Measurements from ENCODE around the gene LCP2. TPM values are rescaled to one million over a fixed set of nuclear protein-coding genes. Genes with fewer than 3 reads are reported as not detected.

LCP2 gene
- total and polyA plus RNA-seq, 2 donors (not counting 1 experiment from before 2014, with no cell fraction given), result 11.7 to 13.9 TPM

GRCh38 chr5:170313344-170313743 is 15.8 kb upstream of the LCP2 start:
- 93% methylated on average over 2 of the region's 6 CpGs for WGBS (ENCODE audit: insufficient coverage)
- ChIA-PET CTCF (interaction anchor here (1.1 to 1.5 kb wide), 2 partner anchors 16 to 26 kb away, joined by 3 to 4 read pairs; partner anchors contain the start of gene LCP2), POLR2A (no interaction called here)
- Histone ChIP-seq H3K4me2 (replicated peaks; ENCODE audit: low read depth, low read length, poor library complexity, severe bottlenecking) (no peak overlapping the region), H3K27ac (ENCODE audit: low read length in 2 of 2) (no peak overlapping the region), H2AFZ (ENCODE audit: insufficient read depth, low read depth, low read length, poor library complexity, severe bottlenecking) (no peak overlapping the region), H3K4me1 (ENCODE audit: control insufficient read depth in 2 of 2, insufficient read depth in 2 of 2, low read length in 2 of 2) (peaks cover 14 to 22% of the 10 kb centered on the region in 2 donors), H3K36me3 (replicated peaks in 1 of 2; ENCODE audit: control extremely low read depth in 1 of 2, control insufficient read depth in 1 of 2, extremely low read depth in 1 of 2, insufficient read depth in 2 of 2, low read length in 1 of 2) (no peaks in the 10 kb centered on the region), H3K4me3 (ENCODE audit: control extremely low read depth in 1 of 5, extremely low read depth in 1 of 5, insufficient read depth in 1 of 5, low read depth in 2 of 5, low read length in 4 of 5) (no peak overlapping the region), H3K27me3 (replicated peaks in 1 of 4; ENCODE audit: control extremely low read depth in 1 of 4, control insufficient read depth in 3 of 4, insufficient read depth in 4 of 4, low read length in 3 of 4) (peaks cover 0 to 14% (median 0%) of the 10 kb centered on the region in 4 experiments), H3K79me2 (ENCODE audit: control insufficient read depth, insufficient read depth, low read length) (no peaks in the 10 kb centered on the region), H3K9ac (ENCODE audit: low read length) (no peak overlapping the region), H3K9me3 (ENCODE audit: control extremely low read depth in 1 of 3, control insufficient read depth in 2 of 3, insufficient read depth in 1 of 3, low read length in 2 of 3) (no peaks in the 10 kb centered on the region), H4K20me1 (ENCODE audit: control insufficient read depth, insufficient read depth, low read length, poor library complexity, severe bottlenecking) (no peaks in the 10 kb centered on the region)
- TF ChIP-seq EZH2 (IDR thresholded peaks at IDR 0.05; ENCODE audit: borderline replicate concordance, insufficient read depth, low read depth, low read length, poor library complexity, severe bottlenecking), result no peak
- no peak for TF ChIP-seq CTCF (IDR thresholded peaks at IDR 0.05)
- no peak overlapping the region for H3K4me3 Mint-ChIP-seq
- intact Hi-C loops (cut with micrococcal nuclease), result no loop called here
- no peak for DNase-seq
- no peak for ATAC-seq (ENCODE audit: low read depth)
- no peak overlapping the region for H3K27ac Mint-ChIP-seq
- no peaks in the 10 kb centered on the region for H3K9me3 Mint-ChIP-seq (ENCODE audit: insufficient read depth)
- peaks cover 13% of the 10 kb centered on the region for H3K4me1 Mint-ChIP-seq
- peaks cover 16% of the 10 kb centered on the region for H3K27me3 Mint-ChIP-seq

- DNase-seq, result peak; percentile 28
- intact Hi-C loops (cut with micrococcal nuclease), result no loop called here
- H3K9me3 ChIP-seq (ENCODE audit: control extremely low read depth in 1 of 3, control insufficient read depth in 2 of 3, insufficient read depth in 1 of 3, low read length in 2 of 3), result no peaks in the 10 kb centered on the region
- Mint-ChIP-seq H3K27me3 (peaks cover 16% of the 10 kb centered on the region), H3K4me3 (no peak overlapping the region), H3K4me1 (peaks cover 13% of the 10 kb centered on the region), H3K9me3 (ENCODE audit: insufficient read depth) (no peaks in the 10 kb centered on the region), H3K27ac (no peak overlapping the region)
- ChIA-PET POLR2A (no interaction called here), CTCF (no interaction called here)
- H3K27ac ChIP-seq (ENCODE audit: low read length in 2 of 2), result no peak overlapping the region
- H3K79me2 ChIP-seq (ENCODE audit: control insufficient read depth, insufficient read depth, low read length), result no peaks in the 10 kb centered on the region
- ATAC-seq (ENCODE audit: low read depth), result peak; percentile 41
- no peak overlapping the region for H3K4me3 ChIP-seq (ENCODE audit: control extremely low read depth in 1 of 5, extremely low read depth in 1 of 5, insufficient read depth in 1 of 5, low read depth in 2 of 5, low read length in 4 of 5)
- no peak overlapping the region for H3K9ac ChIP-seq (ENCODE audit: low read length)
- peak overlapping the region; percentile 40 for H3K4me2 ChIP-seq (replicated peaks; ENCODE audit: low read depth, low read length, poor library complexity, severe bottlenecking)
- peaks cover 14 to 22% of the 10 kb centered on the region in 2 donors for H3K4me1 ChIP-seq (ENCODE audit: control insufficient read depth in 2 of 2, insufficient read depth in 2 of 2, low read length in 2 of 2)
- H3K27me3 ChIP-seq (replicated peaks in 1 of 4; ENCODE audit: control extremely low read depth in 1 of 4, control insufficient read depth in 3 of 4, insufficient read depth in 4 of 4, low read length in 3 of 4), result peaks cover 0 to 14% (median 0%) of the 10 kb centered on the region in 4 experiments
- H2AFZ ChIP-seq (ENCODE audit: insufficient read depth, low read depth, low read length, poor library complexity, severe bottlenecking), result no peak overlapping the region
- 33% methylated on average over 2 of the region's 3 CpGs for WGBS (ENCODE audit: insufficient coverage)
- no peaks in the 10 kb centered on the region for H3K36me3 ChIP-seq (replicated peaks in 1 of 2; ENCODE audit: control extremely low read depth in 1 of 2, control insufficient read depth in 1 of 2, extremely low read depth in 1 of 2, insufficient read depth in 2 of 2, low read length in 1 of 2)
- H4K20me1 ChIP-seq (ENCODE audit: control insufficient read depth, insufficient read depth, low read length, poor library complexity, severe bottlenecking), result no peaks in the 10 kb centered on the region
- TF ChIP-seq CTCF (IDR thresholded peaks at IDR 0.05) (no peak), EZH2 (IDR thresholded peaks at IDR 0.05; ENCODE audit: borderline replicate concordance, insufficient read depth, low read depth, low read length, poor library complexity, severe bottlenecking) (no peak)
Measured at GRCh38 chr5:170312666-170313065, 15.1 kb upstream of the LCP2 start.

Data from B cell (primary cell).